GM23248 (cell line): ENCODE measurements around the gene KIF26A.
A peak's percentile ranks its signal among the peaks of the same experiment; 100 is the strongest.

ENCODE experiments used
- EZH2 ChIP-seq: fragments of 200-600 bp; sonication (generic); IDR thresholded peaks from 2 replicates; pipeline ENCODE4 v1.6.1; 2018; ENCODE audit warnings: antibody characterized with exemption, mild to moderate bottlenecking; ENCODE audit not compliant: insufficient read depth, poor library complexity, severe bottlenecking
- EZH2phosphoT487 ChIP-seq: fragments of 200-600 bp; sonication (generic); IDR thresholded peaks from 2 replicates; pipeline ENCODE4 v1.6.1; 2018; ENCODE audit warnings: antibody characterized with exemption, moderate library complexity, mild to moderate bottlenecking, low read depth; ENCODE audit not compliant: insufficient read depth

DNA sequence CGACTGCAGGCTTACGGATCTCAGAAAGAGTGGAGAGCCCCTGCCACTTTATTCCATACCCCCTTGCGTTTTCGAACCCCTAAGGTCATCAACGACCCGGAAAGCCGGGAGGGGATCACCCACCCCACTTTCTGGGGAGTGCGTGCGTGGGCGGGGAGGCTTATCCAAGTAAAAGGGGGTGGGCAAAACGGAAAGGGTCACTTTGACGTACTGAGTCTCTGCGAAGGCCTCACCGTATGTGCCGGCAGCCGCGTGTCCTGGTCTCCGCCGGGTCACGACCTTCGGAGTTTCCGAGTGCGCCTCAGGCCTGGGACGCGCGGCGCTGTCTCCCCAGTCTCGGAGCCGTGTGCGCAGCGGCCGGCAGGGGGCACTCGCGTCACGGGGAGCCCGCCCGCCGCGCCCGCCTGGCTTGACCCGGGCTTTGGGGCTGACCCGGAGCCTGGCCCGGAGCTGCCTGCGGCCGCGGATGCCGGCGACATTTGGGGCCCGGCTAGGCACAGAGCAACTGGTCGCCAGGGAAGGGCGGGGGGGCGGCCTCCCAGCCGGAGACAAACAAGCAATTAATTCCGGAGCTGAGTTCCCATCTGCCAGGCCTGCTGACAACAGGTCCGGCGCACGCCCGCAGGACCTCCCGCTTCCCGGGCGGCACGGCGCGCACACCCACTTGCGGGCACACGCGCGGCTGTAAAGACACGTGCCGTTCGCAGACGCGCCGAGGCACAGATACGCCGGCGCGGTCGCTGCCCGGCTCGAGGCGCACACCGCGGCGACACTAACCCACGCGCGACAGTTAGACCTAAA, 890 bp upstream of the KIF26A start:
- no peak for TF ChIP-seq EZH2phosphoT487
- TF ChIP-seq EZH2 = peak; percentile 30
